GM21447 (cell line): ENCODE results near the gene PTPRD.

Source experiments
- ATAC-seq: cut with Tn5 transposase; IDR thresholded peaks from one replicate; pipeline ENCODE4 v1.9.1; 2021; ENCODE audit not compliant: unreplicated experiment

PTPRD gene

GRCh38 chr9:10208691-10209069, 404.1 kb downstream of the PTPRD start:
- ATAC-seq = peak; percentile 15

- no peak for ATAC-seq
Observed at GRCh38 chr9:10204276-10204675, 408.5 kb downstream of the PTPRD start.

- ATAC-seq = no peak
Observed at GRCh38 chr9:10173561-10173960, 439.2 kb downstream of the PTPRD start.

GRCh38 chr9:10172476-10172875, 440.3 kb downstream of the PTPRD start:
- ATAC-seq = no peak

GRCh38 chr9:10168241-10168640, 444.6 kb downstream of the PTPRD start:
- no peak for ATAC-seq

- ATAC-seq = no peak
Observed at GRCh38 chr9:10148796-10149195, 464.0 kb downstream of the PTPRD start.

- no peak for ATAC-seq
Observed at GRCh38 chr9:10146517-10147331, 466.1 kb downstream of the PTPRD start.

- ATAC-seq = no peak
Observed at GRCh38 chr9:10144355-10144754, 468.4 kb downstream of the PTPRD start.

GRCh38 chr9:10135553-10135952, 477.2 kb downstream of the PTPRD start:
- ATAC-seq = no peak

GRCh38 chr9:10134266-10134665, 478.5 kb downstream of the PTPRD start:
- ATAC-seq = no peak

GRCh38 chr9:10130061-10130675, 482.6 kb downstream of the PTPRD start:
- ATAC-seq = no peak

- ATAC-seq = no peak
Observed at GRCh38 chr9:10127867-10128266, 484.9 kb downstream of the PTPRD start.

GRCh38 chr9:10112798-10113197, 500.0 kb downstream of the PTPRD start:
- ATAC-seq = no peak

- ATAC-seq = no peak
Observed at GRCh38 chr9:10112070-10112469, 500.7 kb downstream of the PTPRD start.

GRCh38 chr9:10108815-10109214, 504.0 kb downstream of the PTPRD start:
- ATAC-seq = no peak

GRCh38 chr9:10104774-10105173, 508.0 kb downstream of the PTPRD start:
- no peak for ATAC-seq

GRCh38 chr9:10095208-10095607, 517.6 kb downstream of the PTPRD start:
- no peak for ATAC-seq

- no peak for ATAC-seq
Observed at GRCh38 chr9:10094563-10094962, 518.2 kb downstream of the PTPRD start.

GRCh38 chr9:10080012-10080411, 532.8 kb downstream of the PTPRD start:
- no peak for ATAC-seq

- peak; percentile 51 for ATAC-seq
Observed at GRCh38 chr9:10079284-10079964, 533.4 kb downstream of the PTPRD start.

- no peak for ATAC-seq
Observed at GRCh38 chr9:10071579-10071978, 541.2 kb downstream of the PTPRD start.
